ENCODE data around the gene BOD1L1.

BOD1L1 gene

GRCh38 chr4:13530823-13531624, 96.5 kb downstream of the BOD1L1 start (continued):
- TF ChIP-seq ZSCAN4 (tag by site-specific recombination; IDR thresholded peaks at IDR 0.05): no peak

- H3K27ac ChIP-seq (ENCODE audit: extremely low read depth, low read depth, low read length): no peak overlapping the region
Measured at GRCh38 chr4:13529128-13529919, 98.2 kb downstream of the BOD1L1 start.

GRCh38 chr4:13528821-13529127, 98.8 kb downstream of the BOD1L1 start:
- H3K4me1 ChIP-seq (ENCODE audit: control insufficient read depth, insufficient read depth, low read length): no peaks in the 10 kb centered on the region
- ChIA-PET POLR2A (no interaction called here), CTCF (no interaction called here)
- no peaks in the 10 kb centered on the region; the same call in 1 of the 2 replicates for H3K9me3 ChIP-seq (ENCODE audit: control insufficient read depth, insufficient read depth, low read depth, low read length)
- H3K36me3 ChIP-seq (ENCODE audit: control insufficient read depth in 2 of 2, insufficient read depth in 1 of 2, low read length in 2 of 2): no peaks in the 10 kb centered on the region
- H3K27ac ChIP-seq (ENCODE audit: extremely low read depth, low read depth, low read length): no peak overlapping the region
- H3K4me3 ChIP-seq (ENCODE audit: low read depth, low read length): no peak overlapping the region
- TF ChIP-seq SP3 (tag by site-specific recombination; IDR thresholded peaks at IDR 0.05) (no peak), RBAK (tag by site-specific recombination; IDR thresholded peaks at IDR 0.05) (no peak), YY2 (tag by site-specific recombination; IDR thresholded peaks at IDR 0.05) (no peak), ZNF155 (tag by site-specific recombination; IDR thresholded peaks at IDR 0.05) (no peak), ZNF701 (tag by site-specific recombination; IDR thresholded peaks at IDR 0.05) (no peak), ZNF280C (tag by site-specific recombination; IDR thresholded peaks at IDR 0.05) (no peak), ZBTB11 (tag by site-specific recombination; conservative IDR thresholded peaks at IDR 0.05; ENCODE audit: low read depth) (no peak), ZNF221 (tag by site-specific recombination; IDR thresholded peaks at IDR 0.05; ENCODE audit: borderline replicate concordance) (no peak), ZNF132 (tag by site-specific recombination; IDR thresholded peaks at IDR 0.05; ENCODE audit: borderline replicate concordance) (no peak), ZNF792 (tag by site-specific recombination; IDR thresholded peaks at IDR 0.05) (no peak), ZNF626 (tag by site-specific recombination; IDR thresholded peaks at IDR 0.05) (no peak), ZNF10 (tag by site-specific recombination; IDR thresholded peaks at IDR 0.05) (no peak), ZBTB8A (tag by site-specific recombination; IDR thresholded peaks at IDR 0.05) (no peak), MZF1 (tag by site-specific recombination; IDR thresholded peaks at IDR 0.05; ENCODE audit: borderline replicate concordance) (no peak), ZNF629 (tag by site-specific recombination; IDR thresholded peaks at IDR 0.05) (no peak)

More at GRCh38 chr4:13529128-13529919, 98.2 kb downstream of the BOD1L1 start:
- H3K4me3 ChIP-seq (ENCODE audit: low read depth, low read length): no peak overlapping the region
- TF ChIP-seq ZNF645 (tag by site-specific recombination; IDR thresholded peaks at IDR 0.05): no peak
- peak; percentile 31; the same call in 1 of the 2 replicates for TF ChIP-seq EGR2 (tag by site-specific recombination; IDR thresholded peaks at IDR 0.05; ENCODE audit: low read depth)
- no peak for TF ChIP-seq KLF7 (tag by site-specific recombination; IDR thresholded peaks at IDR 0.05; ENCODE audit: borderline replicate concordance)
- TF ChIP-seq ZNF473 (tag by site-specific recombination; IDR thresholded peaks at IDR 0.05): no peak
- TF ChIP-seq ZNF16 (tag by site-specific recombination; IDR thresholded peaks at IDR 0.05; ENCODE audit: low read depth): no peak
- no peak for TF ChIP-seq BCL6B (tag by site-specific recombination; IDR thresholded peaks at IDR 0.05)
- no peaks in the 10 kb centered on the region; the same call in 1 of the 2 replicates for H3K9me3 ChIP-seq (ENCODE audit: control insufficient read depth, insufficient read depth, low read depth, low read length)
- no peaks in the 10 kb centered on the region for H3K36me3 ChIP-seq (ENCODE audit: control insufficient read depth in 2 of 2, insufficient read depth in 1 of 2, low read length in 2 of 2)
- POLR2A ChIA-PET: no interaction called here
- CTCF ChIA-PET: no interaction called here
- H3K4me1 ChIP-seq (ENCODE audit: control insufficient read depth, insufficient read depth, low read length): no peaks in the 10 kb centered on the region
